CMK (cell line): ENCODE results near the gene CLPTM1L.
A peak's percentile ranks its signal among the peaks of the same experiment; 100 is the strongest.

ENCODE experiments used
- DNase-seq: peaks from one replicate; pipeline ENCODE4 v3.0.0-alpha.2; 2010; ENCODE audit warnings: low read depth

Gene CLPTM1L

GRCh38 chr5:1315018-1315708, 29.7 kb downstream of the CLPTM1L start:
- no peak for DNase-seq

GRCh38 chr5:1314564-1314982, 30.3 kb downstream of the CLPTM1L start:
- DNase-seq = no peak

- no peak for DNase-seq
Measured at GRCh38 chr5:1312993-1313833, 31.7 kb downstream of the CLPTM1L start.

GRCh38 chr5:1312206-1312605, 32.7 kb downstream of the CLPTM1L start:
- DNase-seq = no peak

GRCh38 chr5:1311439-1312055, 33.4 kb downstream of the CLPTM1L start:
- DNase-seq = no peak

GRCh38 chr5:1310118-1310517, 34.8 kb downstream of the CLPTM1L start:
- no peak for DNase-seq

- no peak for DNase-seq
Measured at GRCh38 chr5:1304033-1304432, 40.9 kb downstream of the CLPTM1L start.

- no peak for DNase-seq
Measured at GRCh38 chr5:1302258-1302657, 42.6 kb downstream of the CLPTM1L start.

GRCh38 chr5:1300581-1301083, 44.3 kb downstream of the CLPTM1L start:
- DNase-seq = no peak

GRCh38 chr5:1299961-1300360, 44.9 kb downstream of the CLPTM1L start:
- no peak for DNase-seq

GRCh38 chr5:1299511-1299850, 45.4 kb downstream of the CLPTM1L start:
- DNase-seq = no peak

GRCh38 chr5:1298723-1299510, 46.0 kb downstream of the CLPTM1L start:
- DNase-seq = no peak

- DNase-seq = no peak
Measured at GRCh38 chr5:1298067-1298551, 46.8 kb downstream of the CLPTM1L start.

- DNase-seq = no peak
Measured at GRCh38 chr5:1297243-1297642, 47.7 kb downstream of the CLPTM1L start.

GRCh38 chr5:1295650-1296037, 49.3 kb downstream of the CLPTM1L start:
- DNase-seq = no peak

- DNase-seq = peak; percentile 12
Measured at GRCh38 chr5:1294835-1295649, 49.9 kb downstream of the CLPTM1L start, which contains the start of gene TERT. Gene TERT, minus strand, starts transcription at chr5:1295068. Its CDS starts 79 bp downstream, at chr5:1294989.

GRCh38 chr5:1294206-1294834, 50.6 kb downstream of the CLPTM1L start:
- no peak for DNase-seq

GRCh38 chr5:1293416-1294205, 51.3 kb downstream of the CLPTM1L start:
- no peak for DNase-seq

- no peak for DNase-seq
Measured at GRCh38 chr5:1292846-1293415, 52.0 kb downstream of the CLPTM1L start.
